ENCODE measurements around the gene RAB4A. TPM values are rescaled to one million over a fixed set of nuclear protein-coding genes. Genes with fewer than 3 reads are reported as not detected.

RAB4A gene
- total RNA-seq, 4 donors from 2014 or later: 24.1 to 50.7 (median 43.0) TPM

DNA sequence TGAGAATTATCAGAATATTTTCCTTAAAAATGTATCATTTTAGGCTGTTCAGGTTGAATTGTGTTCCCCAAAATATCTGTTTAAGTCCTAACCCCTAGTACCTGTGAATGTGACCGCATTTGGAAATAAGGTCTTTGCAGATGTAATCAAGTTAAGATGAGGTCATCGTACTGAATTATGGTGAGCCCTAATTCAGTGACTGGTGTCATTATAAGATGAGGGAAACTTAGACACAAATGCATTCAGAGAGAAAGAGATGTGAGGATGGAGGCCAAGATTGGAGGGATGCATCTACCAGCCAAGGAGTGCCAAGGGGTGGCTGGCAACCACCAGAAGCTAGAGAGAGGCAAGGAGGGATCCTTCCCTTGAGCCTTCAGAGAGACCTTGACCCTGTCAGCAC, 4.1 kb downstream of the RAB4A start:
- 91 to 96% methylated on average over 2 of the region's 2 CpGs for WGBS, 2 donors
- no peak overlapping the region for H3K27ac ChIP-seq

GRCh38 chr1:229278120-229278741, 7.3 kb downstream of the RAB4A start:
- H3K4me1 ChIP-seq: peaks cover 0 to 31% (median 6%) of the 10 kb centered on the region in 3 donors
- no peak for TF ChIP-seq CTCF (IDR thresholded peaks at IDR 0.05)
- no peak for TF ChIP-seq POLR2A (IDR thresholded peaks at IDR 0.05)
- intact Hi-C loops (cut with DNase I): no loop called here

More for the DNA sequence above, 4.1 kb downstream of the RAB4A start:
- H3K27me3 ChIP-seq: no peaks in the 10 kb centered on the region
- no peak overlapping the region for H3K4me3 ChIP-seq
- H3K4me1 ChIP-seq: peaks cover 20 to 45% (median 23%) of the 10 kb centered on the region in 3 donors
- intact Hi-C loops (cut with DNase I): no loop called here
- TF ChIP-seq CTCF (IDR thresholded peaks at IDR 0.05): no peak
- TF ChIP-seq POLR2A (IDR thresholded peaks at IDR 0.05): no peak
- no peaks in the 10 kb centered on the region for H3K9me3 ChIP-seq
- H3K36me3 ChIP-seq: peaks cover 0 to 11% (median 0%) of the 10 kb centered on the region in 3 donors
- no peak for DNase-seq

DNA sequence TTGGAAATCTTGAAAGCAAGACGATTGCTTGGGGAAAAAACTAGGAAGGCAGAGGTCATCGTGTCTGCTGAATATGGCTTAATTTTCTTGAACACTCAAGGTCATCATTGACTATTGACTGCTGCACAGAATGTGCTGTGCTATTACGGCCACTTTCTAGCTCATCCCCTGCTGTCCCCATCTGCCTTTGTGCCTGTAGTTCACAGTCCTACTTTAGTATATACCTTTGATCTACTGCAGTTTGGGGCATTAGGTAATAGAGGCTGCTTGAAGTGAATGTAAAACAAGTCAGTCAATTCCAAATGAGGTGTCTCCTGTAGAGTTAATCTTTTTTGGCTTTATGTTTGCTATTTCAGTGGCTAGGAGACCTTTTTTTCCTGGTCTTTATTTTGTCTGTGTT, 8.3 kb downstream of the RAB4A start:
- Histone ChIP-seq H3K4me1 (peaks cover 0 to 24% (median 0%) of the 10 kb centered on the region in 3 donors), H3K9me3 (no peaks in the 10 kb centered on the region), H3K27me3 (no peaks in the 10 kb centered on the region), H3K4me3 (no peak overlapping the region), H3K27ac (no peak overlapping the region), H3K36me3 (peaks cover 0 to 11% (median 0%) of the 10 kb centered on the region in 3 donors)
- WGBS, 2 donors: 72 to 91% methylated on average over 3 of the region's 3 CpGs
- TF ChIP-seq POLR2A (IDR thresholded peaks at IDR 0.05) (no peak), CTCF (IDR thresholded peaks at IDR 0.05) (no peak)
- intact Hi-C loops (cut with DNase I): no loop called here
- no peak for DNase-seq

More at GRCh38 chr1:229278120-229278741, 7.3 kb downstream of the RAB4A start:
- WGBS, 2 donors: 79 to 94% methylated on average over 2 of the region's 2 CpGs
- Histone ChIP-seq H3K36me3 (peaks cover 0 to 11% (median 0%) of the 10 kb centered on the region in 3 donors), H3K27me3 (no peaks in the 10 kb centered on the region), H3K4me3 (no peak overlapping the region), H3K9me3 (no peaks in the 10 kb centered on the region), H3K27ac (no peak overlapping the region)
- no peak for DNase-seq

DNA sequence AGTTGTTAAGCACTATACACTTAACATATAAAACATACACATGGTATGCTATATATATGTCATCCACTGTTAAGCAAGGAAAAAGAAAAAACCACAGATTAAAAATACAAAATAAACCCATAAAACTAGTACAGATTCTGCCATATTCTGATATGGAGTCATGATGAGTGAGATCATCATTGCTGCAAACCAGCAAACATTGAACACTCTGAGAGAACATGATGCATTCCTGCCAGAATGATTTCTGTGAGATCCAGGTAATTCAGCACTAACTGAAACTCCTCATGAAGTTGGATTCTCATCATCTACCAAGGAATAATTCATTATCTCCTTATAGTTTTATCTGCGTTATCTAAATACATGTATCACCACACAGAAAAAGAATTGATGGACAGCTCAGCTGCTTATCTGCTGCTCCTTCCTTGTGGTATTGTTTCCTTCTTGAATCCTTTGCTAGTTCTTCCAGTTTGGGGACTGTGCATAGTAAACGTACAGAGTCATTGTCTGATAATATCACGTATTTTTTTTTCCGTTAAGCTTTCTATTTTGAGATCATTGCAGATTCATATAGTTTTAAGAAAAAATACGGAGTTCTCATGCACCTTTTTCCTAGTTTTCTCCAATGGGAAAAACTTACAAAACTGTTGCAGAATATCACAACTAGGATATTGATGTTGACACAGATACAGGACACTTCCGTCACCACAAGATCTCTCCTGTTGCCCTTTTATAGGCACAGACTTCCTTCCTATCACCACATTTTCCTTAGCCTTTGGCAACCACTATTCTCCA, 9.3 kb downstream of the RAB4A start:
- 59 to 71% methylated on average over 6 of the region's 6 CpGs for WGBS, 2 donors
- intact Hi-C loops (cut with DNase I): no loop called here
- H3K27ac ChIP-seq: no peak overlapping the region

More for the DNA sequence above, 9.3 kb downstream of the RAB4A start:
- H3K4me1 ChIP-seq: peaks cover 0 to 23% (median 0%) of the 10 kb centered on the region in 3 donors
- H3K9me3 ChIP-seq: no peaks in the 10 kb centered on the region
- H3K4me3 ChIP-seq: no peak overlapping the region
- H3K36me3 ChIP-seq: peaks cover 0 to 11% (median 0%) of the 10 kb centered on the region in 3 donors
- TF ChIP-seq POLR2A (IDR thresholded peaks at IDR 0.05) (no peak), CTCF (IDR thresholded peaks at IDR 0.05) (no peak)
- DNase-seq: no peak
- no peaks in the 10 kb centered on the region for H3K27me3 ChIP-seq

Measured in esophagus squamous epithelium (tissue), 5 donors.